Hepatocyte (in vitro differentiated cells): ENCODE results near the gene SKA2. TPM values are rescaled to one million over a fixed set of nuclear protein-coding genes. Genes with fewer than 3 reads are reported as not detected.

Source experiments
- DNase-seq: peaks from one replicate; pipeline ENCODE4 v3.0.0-alpha.2; 2016; ENCODE audit warnings: low spot score
- H2AFZ ChIP-seq: fragments of 200-600 bp; sonication (generic); 2 replicates; pipeline ENCODE4 v1.6.0; 2016; ENCODE audit warnings: antibody characterized with exemption, mild to moderate bottlenecking
- H3K27ac ChIP-seq: fragments of 200-600 bp; sonication (generic); 2 replicates; pipeline ENCODE4 v1.5.1; 2016; ENCODE audit warnings: mild to moderate bottlenecking
- H3K27me3 ChIP-seq: fragments of 200-600 bp; sonication (generic); 2 replicates; pipeline ENCODE4 v1.6.1; 2016
- H3K36me3 ChIP-seq: fragments of 200-600 bp; sonication (generic); replicated peaks from 2 replicates; pipeline ENCODE4 v1.5.1; 2016; ENCODE audit warnings: low read depth; ENCODE audit not compliant: insufficient read depth
- H3K4me1 ChIP-seq: fragments of 200-600 bp; sonication (generic); 2 replicates; pipeline ENCODE4 v1.5.1; 2016; ENCODE audit warnings: mild to moderate bottlenecking, moderate library complexity; ENCODE audit not compliant: insufficient read depth
- H3K4me2 ChIP-seq: fragments of 200-600 bp; sonication (generic); 2 replicates; pipeline ENCODE4 v1.6.0; 2016
- H3K4me3 ChIP-seq: fragments of 200-600 bp; sonication (generic); 2 replicates; pipeline ENCODE4 v1.5.1; 2016; ENCODE audit warnings: mild to moderate bottlenecking
- H3K79me2 ChIP-seq: fragments of 200-600 bp; sonication (generic); 2 replicates; pipeline ENCODE4 v1.6.0; 2017; ENCODE audit warnings: mild to moderate bottlenecking
- H3K9me2 ChIP-seq: fragments of 200-600 bp; sonication (generic); replicated peaks from 2 replicates; pipeline ENCODE4 v1.6.0; 2017; ENCODE audit warnings: mild to moderate bottlenecking; ENCODE audit not compliant: insufficient read depth
- H3K9me3 ChIP-seq: fragments of 200-600 bp; sonication (generic); 2 replicates; pipeline ENCODE4 v1.5.1; 2016; ENCODE audit warnings: low read depth, mild to moderate bottlenecking
- H4K20me1 ChIP-seq: fragments of 200-600 bp; sonication (generic); 2 replicates; pipeline ENCODE4 v1.6.0; 2016; ENCODE audit warnings: mild to moderate bottlenecking; ENCODE audit not compliant: insufficient read depth, poor library complexity, severe bottlenecking
- CTCF ChIP-seq: fragments of 200-600 bp; sonication (generic); IDR thresholded peaks from 2 replicates; pipeline ENCODE4 v1.5.1; 2016; ENCODE audit warnings: antibody characterized with exemption, mild to moderate bottlenecking; ENCODE audit not compliant: poor library complexity
- EZH2 ChIP-seq: fragments of 200-600 bp; sonication (generic); IDR thresholded peaks from 2 replicates; pipeline ENCODE4 v1.6.1; 2016; ENCODE audit warnings: antibody characterized with exemption, mild to moderate bottlenecking, borderline replicate concordance
- EZH2phosphoT487 ChIP-seq: fragments of 200-600 bp; sonication (generic); IDR thresholded peaks from one replicate; pipeline ENCODE4 v1.6.1; 2018; ENCODE audit warnings: antibody characterized with exemption, mild to moderate bottlenecking, low read depth, moderate library complexity; ENCODE audit not compliant: unreplicated experiment, severe bottlenecking
- WGBS: methylation state at CpG from one replicate; pipeline ENCODE4 v1.1.6; 2016; ENCODE audit warnings: low lambda C conversion rate; ENCODE audit errors: missing lambda C conversion rate; 5-methylcytosine and 5-hydroxymethylcytosine counted together
- polyA plus RNA-seq: library from polyadenylated mRNA; unstranded; fragments of >200 nt; fragmentation: Nextera tagmentation; extraction: Ambion mirVana; gene quantifications from 2 replicates; pipeline ENCODE4 v1.2.1, GENCODE V29; 2016
- total RNA-seq: library from RNA; depleted of rRNA; stranded (reverse); fragments of >200 nt; gene quantifications from 2 replicates; pipeline ENCODE4 v1.2.3, GENCODE V29; 2014

Gene SKA2
- total and polyA plus RNA-seq, 2 experiments from 2014 or later, result 27.0 to 52.8 TPM

- Histone ChIP-seq H3K9me2 (no peaks in the 10 kb centered on the region), H3K79me2 (no peaks in the 10 kb centered on the region)
- 98% methylated on average over 7 of the region's 7 CpGs for WGBS
Observed at GRCh38 chr17:59175076-59175475, 20.1 kb upstream of the SKA2 start.

GRCh38 chr17:59174671-59175070, 19.7 kb upstream of the SKA2 start:
- WGBS, result 93% methylated on average over 9 of the region's 11 CpGs
- Histone ChIP-seq H3K36me3 (no peaks in the 10 kb centered on the region), H3K79me2 (no peaks in the 10 kb centered on the region), H3K27ac (no peak overlapping the region), H4K20me1 (no peaks in the 10 kb centered on the region), H3K9me3 (no peaks in the 10 kb centered on the region), H3K4me3 (no peak overlapping the region), H3K4me1 (no peaks in the 10 kb centered on the region), H2AFZ (no peak overlapping the region), H3K4me2 (no peak overlapping the region), H3K27me3 (no peaks in the 10 kb centered on the region), H3K9me2 (no peaks in the 10 kb centered on the region)
- TF ChIP-seq EZH2phosphoT487 (no peak), EZH2 (no peak), CTCF (no peak)
- DNase-seq, result no peak

More at GRCh38 chr17:59175076-59175475, 20.1 kb upstream of the SKA2 start:
- Histone ChIP-seq H4K20me1 (no peaks in the 10 kb centered on the region), H3K4me2 (no peak overlapping the region), H2AFZ (no peak overlapping the region), H3K36me3 (no peaks in the 10 kb centered on the region), H3K27ac (no peak overlapping the region), H3K4me3 (no peak overlapping the region), H3K9me3 (no peaks in the 10 kb centered on the region), H3K27me3 (no peaks in the 10 kb centered on the region), H3K4me1 (no peaks in the 10 kb centered on the region)
- TF ChIP-seq EZH2phosphoT487, result no peak
- TF ChIP-seq CTCF, result no peak
- TF ChIP-seq EZH2, result no peak
- no peak for DNase-seq

- TF ChIP-seq CTCF (no peak), EZH2phosphoT487 (no peak), EZH2 (no peak)
- no peaks in the 10 kb centered on the region for H3K36me3 ChIP-seq
- H3K4me3 ChIP-seq, result no peak overlapping the region
- H3K27ac ChIP-seq, result no peak overlapping the region
- H3K9me2 ChIP-seq, result no peaks in the 10 kb centered on the region
- H3K27me3 ChIP-seq, result no peaks in the 10 kb centered on the region
- no peaks in the 10 kb centered on the region for H4K20me1 ChIP-seq
- no peak for DNase-seq
- H3K4me1 ChIP-seq, result no peaks in the 10 kb centered on the region
- H3K9me3 ChIP-seq, result no peaks in the 10 kb centered on the region
- H2AFZ ChIP-seq, result no peak overlapping the region
- 96% methylated on average over 26 of the region's 33 CpGs for WGBS
- no peak overlapping the region for H3K4me2 ChIP-seq
- peaks cover 13% of the 10 kb centered on the region for H3K79me2 ChIP-seq
Observed at GRCh38 chr17:59172436-59173004, 17.5 kb upstream of the SKA2 start.
